Esophagus muscularis mucosa (tissue), 4 donors: ENCODE measurements around the gene CALB2.

Experiments
- CTCF ChIP-seq, 3 experiments: fragments of 200-600 bp in 2 of 3; fragments of 450-650 bp in 1 of 3; sonication (generic) in 2 of 3; IDR thresholded peaks; one replicate each; pipeline ENCODE4 v1.5.1; 2017 to 2019; ENCODE audit warnings: antibody characterized with exemption in 3 of 3, mild to moderate bottlenecking in 2 of 3, moderate library complexity in 1 of 3
- EP300 ChIP-seq: sonication (generic); formaldehyde crosslinking; IDR thresholded peaks from one replicate; pipeline ENCODE4 v1.6.1; 2017; ENCODE audit warnings: antibody characterized with exemption
- POLR2A ChIP-seq: fragments of 450-650 bp; IDR thresholded peaks from one replicate; pipeline ENCODE4 v1.6.1; 2017; ENCODE audit warnings: antibody characterized with exemption, moderate library complexity, mild to moderate bottlenecking, low read depth
- POLR2AphosphoS5 ChIP-seq, 2 donors: sonication (generic); formaldehyde crosslinking; IDR thresholded peaks; one replicate each; pipeline ENCODE4 v1.6.1; 2017; ENCODE audit warnings: antibody characterized with exemption in 2 of 2

- TF ChIP-seq CTCF (IDR thresholded peaks at IDR 0.05) (no peak), POLR2AphosphoS5 (IDR thresholded peaks at IDR 0.05) (no peak), EP300 (no peak), POLR2A (no peak)
Measured at GRCh38 chr16:71436473-71436872, 78.0 kb downstream of the CALB2 start.
